ENCODE measurements around the gene EID1. TPM values are rescaled to one million over a fixed set of nuclear protein-coding genes. Genes with fewer than 3 reads are reported as not detected.

EID1 gene
- total and polyA plus RNA-seq, 9 donors, result 151 to 256 (median 219) TPM

DNA sequence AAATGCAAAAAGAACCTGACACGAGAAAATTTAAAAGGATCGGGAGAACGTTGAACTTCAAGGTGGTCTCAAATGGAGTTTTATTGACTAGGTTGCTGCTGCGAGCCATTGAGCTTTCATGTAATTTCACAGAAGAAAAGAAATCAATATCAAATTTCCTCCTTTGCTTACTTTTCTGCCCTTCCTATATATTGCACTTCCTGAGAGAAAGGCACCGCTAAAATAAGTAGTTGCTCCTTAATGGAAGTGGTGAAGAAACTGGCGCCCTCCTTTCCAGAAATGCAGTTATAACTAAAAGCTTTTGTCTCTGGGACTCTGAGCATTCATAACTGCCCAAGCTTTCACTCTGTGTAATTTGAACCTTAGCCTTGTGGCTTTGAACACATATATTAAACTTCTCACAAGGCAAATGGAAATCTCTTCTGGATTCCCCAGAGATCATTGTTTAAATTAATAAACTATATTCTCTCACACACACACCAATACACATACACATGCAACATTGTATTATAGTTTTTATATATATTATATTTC, 13.4 kb downstream of the EID1 start:
- no peaks in the 10 kb centered on the region for H3K4me1 ChIP-seq (ENCODE audit: insufficient read depth)
- H3K9me3 ChIP-seq, result no peaks in the 10 kb centered on the region
- TF ChIP-seq, protein P1, sequence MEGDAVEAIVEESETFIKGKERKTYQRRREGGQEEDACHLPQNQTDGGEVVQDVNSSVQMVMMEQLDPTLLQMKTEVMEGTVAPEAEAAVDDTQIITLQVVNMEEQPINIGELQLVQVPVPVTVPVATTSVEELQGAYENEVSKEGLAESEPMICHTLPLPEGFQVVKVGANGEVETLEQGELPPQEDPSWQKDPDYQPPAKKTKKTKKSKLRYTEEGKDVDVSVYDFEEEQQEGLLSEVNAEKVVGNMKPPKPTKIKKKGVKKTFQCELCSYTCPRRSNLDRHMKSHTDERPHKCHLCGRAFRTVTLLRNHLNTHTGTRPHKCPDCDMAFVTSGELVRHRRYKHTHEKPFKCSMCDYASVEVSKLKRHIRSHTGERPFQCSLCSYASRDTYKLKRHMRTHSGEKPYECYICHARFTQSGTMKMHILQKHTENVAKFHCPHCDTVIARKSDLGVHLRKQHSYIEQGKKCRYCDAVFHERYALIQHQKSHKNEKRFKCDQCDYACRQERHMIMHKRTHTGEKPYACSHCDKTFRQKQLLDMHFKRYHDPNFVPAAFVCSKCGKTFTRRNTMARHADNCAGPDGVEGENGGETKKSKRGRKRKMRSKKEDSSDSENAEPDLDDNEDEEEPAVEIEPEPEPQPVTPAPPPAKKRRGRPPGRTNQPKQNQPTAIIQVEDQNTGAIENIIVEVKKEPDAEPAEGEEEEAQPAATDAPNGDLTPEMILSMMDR (IDR thresholded peaks at IDR 0.05), result no peak
- TF ChIP-seq POLR2A (IDR thresholded peaks at IDR 0.05), result no peak
- TF ChIP-seq EP300 (IDR thresholded peaks at IDR 0.05), result no peak
- intact Hi-C loops (cut with DNase I), result no loop called here
- 82 to 85% (median 82%) methylated on average over 6 of the region's 6 CpGs for WGBS, 3 donors
- no peaks in the 10 kb centered on the region for H3K36me3 ChIP-seq
- no peak overlapping the region for H3K4me3 ChIP-seq
- no peak overlapping the region for H3K27ac ChIP-seq
- H3K27me3 ChIP-seq, result no peaks in the 10 kb centered on the region
- no peak for DNase-seq

DNA sequence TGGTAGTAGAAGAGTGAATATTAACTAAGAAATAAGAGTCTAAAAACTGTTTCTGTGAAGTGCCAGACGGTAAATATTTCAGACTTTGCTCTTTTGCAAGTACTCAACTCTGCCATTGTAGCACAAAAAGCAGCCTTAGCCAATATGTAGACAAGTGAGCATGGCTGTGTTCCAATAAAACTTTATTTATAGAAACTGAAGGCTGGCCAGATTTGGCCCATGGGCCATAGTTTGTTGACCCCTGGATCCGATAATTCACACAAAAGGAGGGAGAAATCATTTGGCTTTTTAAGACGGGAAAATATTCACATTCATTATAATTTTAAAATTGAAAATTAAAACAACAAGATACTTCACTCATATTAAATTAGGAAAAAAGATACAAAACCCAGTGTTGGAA, 15.4 kb downstream of the EID1 start:
- no peak for TF ChIP-seq EP300 (IDR thresholded peaks at IDR 0.05)
- DNase-seq, result no peak
- Histone ChIP-seq H3K27me3 (no peaks in the 10 kb centered on the region), H3K9me3 (no peaks in the 10 kb centered on the region), H3K4me1 (ENCODE audit: insufficient read depth) (no peaks in the 10 kb centered on the region), H3K4me3 (no peak overlapping the region), H3K27ac (no peak overlapping the region), H3K36me3 (no peaks in the 10 kb centered on the region)
- intact Hi-C loops (cut with DNase I), result no loop called here
- 63 to 79% (median 71%) methylated on average over 3 of the region's 3 CpGs for WGBS, 3 donors

DNA sequence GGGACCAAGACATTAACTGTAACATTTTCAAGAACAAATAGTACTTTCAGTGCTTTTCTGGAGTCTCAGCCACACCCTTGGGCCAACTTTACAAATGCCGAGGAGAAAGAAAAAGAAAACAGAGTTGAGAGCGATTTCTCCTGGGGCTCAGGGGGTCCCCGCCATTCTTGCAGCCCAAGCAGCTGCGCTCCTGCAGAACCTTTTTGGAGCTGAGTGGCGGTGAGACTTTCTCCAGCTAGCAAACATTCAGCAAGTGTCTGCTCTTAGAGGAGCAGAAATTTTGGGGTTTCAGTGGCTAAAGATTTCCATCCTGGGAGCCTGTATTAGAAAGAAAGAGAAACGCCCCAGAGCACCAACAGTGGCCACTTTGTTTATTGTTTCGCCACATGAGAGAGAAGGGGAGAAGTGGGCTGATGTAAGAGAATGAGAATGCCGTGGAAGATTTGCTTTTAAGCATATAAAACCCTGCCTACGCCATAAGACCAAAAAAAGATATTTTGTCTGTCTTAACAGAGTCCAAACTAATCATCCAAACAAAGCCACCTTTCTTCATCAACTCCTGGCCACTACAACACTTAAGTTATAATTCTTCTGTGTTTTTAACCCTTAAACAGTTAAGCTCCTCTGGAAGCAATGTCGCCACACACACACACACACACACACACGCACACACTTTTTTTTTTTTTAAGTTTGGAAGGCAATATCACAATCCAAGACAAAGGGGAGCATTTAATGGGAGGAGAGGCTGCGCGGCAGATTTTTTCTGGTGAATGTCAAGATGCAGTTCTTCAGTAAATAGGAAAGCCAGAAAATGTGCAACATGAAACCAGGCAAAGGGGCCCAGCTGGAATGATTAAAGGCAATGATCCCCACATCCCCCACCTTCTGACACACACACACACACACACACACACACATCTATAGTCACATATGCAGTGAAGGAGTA, 19.2 kb downstream of the EID1 start:
- intact Hi-C loops (cut with DNase I), result no loop called here
- Histone ChIP-seq H3K36me3 (no peaks in the 10 kb centered on the region), H3K9me3 (no peaks in the 10 kb centered on the region), H3K27ac (peak overlapping the region in 1 of 2 donors; percentile 28), H3K4me1 (ENCODE audit: insufficient read depth) (no peaks in the 10 kb centered on the region), H3K27me3 (no peaks in the 10 kb centered on the region), H3K4me3 (no peak overlapping the region)
- no peak for DNase-seq
- TF ChIP-seq, protein P1 (IDR thresholded peaks at IDR 0.05), result no peak
- TF ChIP-seq POLR2A (IDR thresholded peaks at IDR 0.05) (no peak), EP300 (IDR thresholded peaks at IDR 0.05) (no peak)
- WGBS, 3 donors, result 9 to 21% (median 13%) methylated on average over 13 of the region's 13 CpGs

DNA sequence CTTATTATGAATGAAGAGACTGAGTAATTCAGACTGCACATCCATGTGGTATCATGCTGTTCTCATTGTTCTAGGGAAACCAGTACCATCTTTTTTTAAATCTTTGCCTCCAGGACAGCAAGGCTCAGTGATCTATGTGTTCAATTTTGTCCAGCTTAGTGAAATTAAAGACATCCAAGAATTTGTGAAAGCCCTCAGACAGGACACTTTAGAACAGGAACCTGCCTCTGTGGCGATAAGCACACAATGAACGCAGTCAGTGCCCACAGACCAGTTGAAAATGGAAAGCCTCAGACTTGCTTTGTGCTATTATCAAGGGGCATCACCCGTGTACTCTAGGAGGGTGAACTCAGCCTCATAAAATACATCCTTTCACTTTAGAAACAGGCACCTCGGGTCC, 20.1 kb downstream of the EID1 start:
- Histone ChIP-seq H3K9me3 (no peaks in the 10 kb centered on the region), H3K27ac (no peak overlapping the region), H3K36me3 (no peaks in the 10 kb centered on the region), H3K4me1 (ENCODE audit: insufficient read depth) (no peaks in the 10 kb centered on the region), H3K27me3 (no peaks in the 10 kb centered on the region), H3K4me3 (no peak overlapping the region)
- DNase-seq, result no peak
- intact Hi-C loops (cut with DNase I), result no loop called here
- TF ChIP-seq, protein P1 (IDR thresholded peaks at IDR 0.05), result no peak
- TF ChIP-seq POLR2A (IDR thresholded peaks at IDR 0.05) (no peak), EP300 (IDR thresholded peaks at IDR 0.05) (no peak)
- 71 to 77% (median 76%) methylated on average over 4 of the region's 4 CpGs for WGBS, 3 donors

DNA sequence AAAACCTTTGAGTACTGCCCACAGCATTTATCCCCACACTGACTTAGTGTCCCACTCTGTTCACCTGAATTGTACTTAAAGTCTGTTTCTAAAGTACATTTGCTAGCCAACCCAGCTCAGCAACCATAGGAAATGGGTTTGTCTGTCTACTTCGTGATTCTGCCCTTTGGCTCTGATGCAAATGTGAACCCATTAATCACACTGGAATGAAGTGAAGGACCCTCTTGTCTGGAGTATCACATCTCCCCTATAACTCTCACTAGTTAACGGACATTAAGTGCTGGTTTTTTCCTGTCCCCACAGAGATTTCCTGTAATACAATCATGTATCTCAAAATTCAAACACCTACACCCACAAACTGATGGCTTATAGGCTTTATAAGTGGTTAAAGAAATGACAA, 20.5 kb downstream of the EID1 start:
- 77 to 86% (median 80%) methylated on average over 2 of the region's 2 CpGs for WGBS, 3 donors
- Histone ChIP-seq H3K4me3 (no peak overlapping the region), H3K36me3 (no peaks in the 10 kb centered on the region), H3K27me3 (no peaks in the 10 kb centered on the region), H3K4me1 (ENCODE audit: insufficient read depth) (no peaks in the 10 kb centered on the region), H3K9me3 (no peaks in the 10 kb centered on the region), H3K27ac (no peak overlapping the region)
- intact Hi-C loops (cut with DNase I), result no loop called here
- TF ChIP-seq POLR2A (IDR thresholded peaks at IDR 0.05) (no peak), EP300 (IDR thresholded peaks at IDR 0.05) (no peak)
- TF ChIP-seq, protein P1 (IDR thresholded peaks at IDR 0.05), result no peak
- DNase-seq, result no peak
